ENCODE results near the gene ZIK1.

DNA sequence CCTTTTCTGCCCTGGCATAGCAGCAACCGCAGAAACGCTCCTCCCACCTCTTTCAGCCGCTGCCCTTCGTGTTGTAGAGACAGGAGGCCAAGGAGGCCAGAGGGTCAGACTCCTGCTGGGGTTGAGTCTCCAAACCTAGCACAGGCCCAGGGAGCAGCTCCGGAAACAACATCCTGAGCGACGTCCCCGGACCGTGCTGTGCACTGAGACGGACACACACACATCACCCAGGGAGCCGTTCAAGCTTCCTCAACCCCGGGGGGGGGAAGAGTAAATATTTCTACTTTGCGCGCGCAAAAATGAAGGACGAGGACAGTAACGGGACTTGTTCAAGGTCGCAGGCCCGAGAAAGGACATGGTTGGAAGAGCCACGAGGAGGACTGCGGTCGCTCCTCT is 24.9 kb upstream of the ZIK1 start:
- TF ChIP-seq, protein P1, sequence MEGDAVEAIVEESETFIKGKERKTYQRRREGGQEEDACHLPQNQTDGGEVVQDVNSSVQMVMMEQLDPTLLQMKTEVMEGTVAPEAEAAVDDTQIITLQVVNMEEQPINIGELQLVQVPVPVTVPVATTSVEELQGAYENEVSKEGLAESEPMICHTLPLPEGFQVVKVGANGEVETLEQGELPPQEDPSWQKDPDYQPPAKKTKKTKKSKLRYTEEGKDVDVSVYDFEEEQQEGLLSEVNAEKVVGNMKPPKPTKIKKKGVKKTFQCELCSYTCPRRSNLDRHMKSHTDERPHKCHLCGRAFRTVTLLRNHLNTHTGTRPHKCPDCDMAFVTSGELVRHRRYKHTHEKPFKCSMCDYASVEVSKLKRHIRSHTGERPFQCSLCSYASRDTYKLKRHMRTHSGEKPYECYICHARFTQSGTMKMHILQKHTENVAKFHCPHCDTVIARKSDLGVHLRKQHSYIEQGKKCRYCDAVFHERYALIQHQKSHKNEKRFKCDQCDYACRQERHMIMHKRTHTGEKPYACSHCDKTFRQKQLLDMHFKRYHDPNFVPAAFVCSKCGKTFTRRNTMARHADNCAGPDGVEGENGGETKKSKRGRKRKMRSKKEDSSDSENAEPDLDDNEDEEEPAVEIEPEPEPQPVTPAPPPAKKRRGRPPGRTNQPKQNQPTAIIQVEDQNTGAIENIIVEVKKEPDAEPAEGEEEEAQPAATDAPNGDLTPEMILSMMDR (IDR thresholded peaks at IDR 0.05; ENCODE audit: low read depth, low read length) = no peak
- no peak for TF ChIP-seq EZH2phosphoT487 (IDR thresholded peaks at IDR 0.05; ENCODE audit: low read depth)

Data from OCI-LY3 (cell line).